ENCODE data around the gene ZNF792. TPM values are rescaled to one million over a fixed set of nuclear protein-coding genes. Genes with fewer than 3 reads are reported as not detected.
A peak's percentile ranks its signal among the peaks of the same experiment; 100 is the strongest.

The ZNF792 gene
- total RNA-seq, 1 experiment from 2014 or later: 15.4 TPM

GRCh38 chr19:34932494-34932893 is 31.5 kb downstream of the ZNF792 start:
- Histone ChIP-seq H3K27me3 (replicated peaks; ENCODE audit: insufficient read depth, low read depth, low read length, poor library complexity) (no peaks in the 10 kb centered on the region), H3K36me3 (ENCODE audit: insufficient read depth, low read length, poor library complexity, severe bottlenecking) (peaks cover 2% of the 10 kb centered on the region), H3K4me1 (ENCODE audit: insufficient read depth, low read length, poor library complexity, severe bottlenecking) (no peaks in the 10 kb centered on the region), H3K27ac (ENCODE audit: low read depth, low read length, poor library complexity, severe bottlenecking) (no peak overlapping the region), H3K4me3 (ENCODE audit: low read depth, low read length, poor library complexity, severe bottlenecking) (no peak overlapping the region), H3K9me3 (ENCODE audit: low read depth, low read length, poor library complexity, severe bottlenecking) (no peaks in the 10 kb centered on the region)
- ChIA-PET CTCF (interaction anchor here (0.7 kb wide), 1 partner anchor 702 kb away, joined by 6 read pairs; no protein-coding TSS in a partner anchor), POLR2A (ENCODE audit: low non-redundant PET) (no interaction called here)
- no peak for DNase-seq (ENCODE audit: low spot score)
- intact Hi-C loops (cut with micrococcal nuclease; ENCODE audit: unreplicated experiment): no loop called here
- TF ChIP-seq EZH2 (IDR thresholded peaks at IDR 0.05; ENCODE audit: borderline replicate concordance, low read depth, low read length, poor library complexity, severe bottlenecking) (no peak), CTCF (conservative IDR thresholded peaks at IDR 0.05; ENCODE audit: low read depth, low read length) (no peak)
- no TSS peak for BruUV-seq (replicated peaks)

- Histone ChIP-seq H3K4me1 (ENCODE audit: insufficient read depth, low read length, poor library complexity, severe bottlenecking) (no peaks in the 10 kb centered on the region), H3K27me3 (replicated peaks; ENCODE audit: insufficient read depth, low read depth, low read length, poor library complexity) (no peaks in the 10 kb centered on the region), H3K9me3 (ENCODE audit: low read depth, low read length, poor library complexity, severe bottlenecking) (no peaks in the 10 kb centered on the region), H3K4me3 (ENCODE audit: low read depth, low read length, poor library complexity, severe bottlenecking) (peak within 1 kb of the TSS; percentile 66), H3K27ac (ENCODE audit: low read depth, low read length, poor library complexity, severe bottlenecking) (peak within 1 kb of the TSS; percentile 39), H3K36me3 (ENCODE audit: insufficient read depth, low read length, poor library complexity, severe bottlenecking) (no peaks in the 10 kb centered on the region)
- intact Hi-C loops (cut with micrococcal nuclease; ENCODE audit: unreplicated experiment): no loop called here
- ChIA-PET CTCF (interaction anchor here (0.5 kb wide), 1 partner anchor 102 kb away, joined by 4 read pairs; no protein-coding TSS in a partner anchor), POLR2A (ENCODE audit: low non-redundant PET) (no interaction called here)
- BruUV-seq (replicated peaks): no TSS peak
- TF ChIP-seq CTCF (conservative IDR thresholded peaks at IDR 0.05; ENCODE audit: low read depth, low read length): no peak
- no peak for TF ChIP-seq EZH2 (IDR thresholded peaks at IDR 0.05; ENCODE audit: borderline replicate concordance, low read depth, low read length, poor library complexity, severe bottlenecking)
- DNase-seq (ENCODE audit: low spot score): peak; percentile 88
These were observed 37.2 kb downstream of the ZNF792 start, which contains the start of gene ZNF30 for GRCh38 chr19:34926685-34927375. ZNF30 (plus strand) TSS chr19:34926903; CDS start chr19:34929948, 3,045 bp downstream.

- ChIA-PET POLR2A (ENCODE audit: low non-redundant PET) (no interaction called here), CTCF (no interaction called here)
- DNase-seq (ENCODE audit: low spot score): no peak
- Histone ChIP-seq H3K4me3 (ENCODE audit: low read depth, low read length, poor library complexity, severe bottlenecking) (peak overlapping the region; percentile 66), H3K27ac (ENCODE audit: low read depth, low read length, poor library complexity, severe bottlenecking) (no peak overlapping the region), H3K4me1 (ENCODE audit: insufficient read depth, low read length, poor library complexity, severe bottlenecking) (no peaks in the 10 kb centered on the region), H3K36me3 (ENCODE audit: insufficient read depth, low read length, poor library complexity, severe bottlenecking) (no peaks in the 10 kb centered on the region), H3K27me3 (replicated peaks; ENCODE audit: insufficient read depth, low read depth, low read length, poor library complexity) (no peaks in the 10 kb centered on the region), H3K9me3 (ENCODE audit: low read depth, low read length, poor library complexity, severe bottlenecking) (no peaks in the 10 kb centered on the region)
- BruUV-seq (replicated peaks): no TSS peak
- intact Hi-C loops (cut with micrococcal nuclease; ENCODE audit: unreplicated experiment): no loop called here
- no peak for TF ChIP-seq EZH2 (IDR thresholded peaks at IDR 0.05; ENCODE audit: borderline replicate concordance, low read depth, low read length, poor library complexity, severe bottlenecking)
- no peak for TF ChIP-seq CTCF (conservative IDR thresholded peaks at IDR 0.05; ENCODE audit: low read depth, low read length)
These were observed 37.7 kb downstream of the ZNF792 start for GRCh38 chr19:34926361-34926684.

Measured in A673 (cell line).